Measurements from ENCODE around the gene ERMP1.
"Not testable (repeated sequence)": the region's sequence is repeated elsewhere in the genome, so short reads cannot be mapped to it uniquely, and the experiment has no call there.

Gene ERMP1

GRCh38 chr9:5784526-5785315, 48.2 kb downstream of the ERMP1 start:
- no peak for DNase-seq (ENCODE audit: low read depth)
- no peak overlapping the region for H3K4me3 ChIP-seq (ENCODE audit: low read depth, low read length)
- TF ChIP-seq CTCF (IDR thresholded peaks at IDR 0.05; ENCODE audit: low read depth, low read length, missing control alignments) = no peak

- no peak for TF ChIP-seq CTCF (IDR thresholded peaks at IDR 0.05; ENCODE audit: low read depth, low read length, missing control alignments)
- no peak overlapping the region for H3K4me3 ChIP-seq (ENCODE audit: low read depth, low read length)
- no peak for DNase-seq (ENCODE audit: low read depth)
These were observed 48.9 kb downstream of the ERMP1 start for GRCh38 chr9:5783982-5784381.

GRCh38 chr9:5783420-5783819, 49.5 kb downstream of the ERMP1 start:
- not testable (repeated sequence) for DNase-seq (ENCODE audit: low read depth); H3K4me3 ChIP-seq (ENCODE audit: low read depth, low read length)

- not testable (repeated sequence) for H3K4me3 ChIP-seq (ENCODE audit: low read depth, low read length); DNase-seq (ENCODE audit: low read depth)
These were observed 53.2 kb downstream of the ERMP1 start for GRCh38 chr9:5779705-5780218.

- no peak for TF ChIP-seq CTCF (IDR thresholded peaks at IDR 0.05; ENCODE audit: low read depth, low read length, missing control alignments)
- DNase-seq (ENCODE audit: low read depth) = no peak
- H3K4me3 ChIP-seq (ENCODE audit: low read depth, low read length) = no peak overlapping the region
These were observed 54.1 kb downstream of the ERMP1 start for GRCh38 chr9:5778805-5779204.

- no peak for TF ChIP-seq CTCF (IDR thresholded peaks at IDR 0.05; ENCODE audit: low read depth, low read length, missing control alignments)
- H3K4me3 ChIP-seq (ENCODE audit: low read depth, low read length) = no peak overlapping the region
- DNase-seq (ENCODE audit: low read depth) = no peak
These were observed 59.5 kb downstream of the ERMP1 start for GRCh38 chr9:5773324-5773999.

- TF ChIP-seq CTCF (IDR thresholded peaks at IDR 0.05; ENCODE audit: low read depth, low read length, missing control alignments) = no peak
- DNase-seq (ENCODE audit: low read depth) = peak; percentile 15
- no peak overlapping the region for H3K4me3 ChIP-seq (ENCODE audit: low read depth, low read length)
These were observed 64.7 kb downstream of the ERMP1 start for GRCh38 chr9:5767968-5768932.
